Fibroblast of the conjunctiva (primary cell): Measurements from ENCODE around the gene DLG2.

Source experiments
- DNase-seq: peaks from one replicate; pipeline ENCODE4 v3.0.0-alpha.2; 2010; ENCODE audit warnings: low read depth

Gene DLG2

GRCh38 chr11:85558411-85558810 is 68.7 kb downstream of the DLG2 start:
- DNase-seq: no peak

GRCh38 chr11:85551881-85552280 is 75.3 kb downstream of the DLG2 start:
- no peak for DNase-seq

- no peak for DNase-seq
These were observed 85.5 kb downstream of the DLG2 start for GRCh38 chr11:85541683-85542082.

GRCh38 chr11:85540635-85541205 is 86.4 kb downstream of the DLG2 start:
- DNase-seq: no peak

- no peak for DNase-seq
These were observed 87.0 kb downstream of the DLG2 start for GRCh38 chr11:85540181-85540580.

GRCh38 chr11:85539740-85540139 is 87.4 kb downstream of the DLG2 start:
- DNase-seq: no peak

GRCh38 chr11:85539029-85539689 is 88.0 kb downstream of the DLG2 start:
- DNase-seq: no peak

- DNase-seq: no peak
These were observed 90.7 kb downstream of the DLG2 start for GRCh38 chr11:85536438-85536837.

GRCh38 chr11:85534806-85535205 is 92.3 kb downstream of the DLG2 start:
- DNase-seq: no peak

- no peak for DNase-seq
These were observed 95.8 kb downstream of the DLG2 start for GRCh38 chr11:85531191-85531897.

- no peak for DNase-seq
These were observed 96.5 kb downstream of the DLG2 start for GRCh38 chr11:85530634-85531033.

- DNase-seq: no peak
These were observed 100.6 kb downstream of the DLG2 start for GRCh38 chr11:85526564-85526963.

GRCh38 chr11:85525686-85526085 is 101.5 kb downstream of the DLG2 start:
- no peak for DNase-seq

GRCh38 chr11:85517272-85517671 is 109.9 kb downstream of the DLG2 start:
- no peak for DNase-seq

GRCh38 chr11:85495918-85496317 is 131.2 kb downstream of the DLG2 start:
- no peak for DNase-seq

GRCh38 chr11:85494396-85494795 is 132.7 kb downstream of the DLG2 start:
- DNase-seq: no peak

GRCh38 chr11:85485902-85486301 is 141.2 kb downstream of the DLG2 start:
- DNase-seq: no peak

- no peak for DNase-seq
These were observed 143.3 kb downstream of the DLG2 start for GRCh38 chr11:85483861-85484260.

GRCh38 chr11:85481862-85482261 is 145.3 kb downstream of the DLG2 start:
- DNase-seq: no peak

GRCh38 chr11:85475660-85476517 is 151.3 kb downstream of the DLG2 start:
- no peak for DNase-seq

- DNase-seq: no peak
These were observed 154.2 kb downstream of the DLG2 start for GRCh38 chr11:85472953-85473352.

GRCh38 chr11:85464283-85464682 is 162.9 kb downstream of the DLG2 start:
- no peak for DNase-seq

- no peak for DNase-seq
These were observed 167.8 kb downstream of the DLG2 start for GRCh38 chr11:85459304-85459703.
